NT2/D1 (cell line): ENCODE measurements around the gene TMEM232.

Source experiments
- SUZ12 ChIP-seq: IDR thresholded peaks from 2 replicates; pipeline ENCODE4 v1.6.1; 2011; ENCODE audit not compliant: insufficient read length, insufficient read depth; ENCODE audit errors: extremely low read depth
- ZNF274 ChIP-seq: IDR thresholded peaks from 2 replicates; pipeline ENCODE4 v1.6.1; 2011; ENCODE audit warnings: mild to moderate bottlenecking, low read depth, low read length

- TF ChIP-seq SUZ12 (no peak), ZNF274 (no peak)
Observed at GRCh38 chr5:110435207-110435606, 291.3 kb downstream of the TMEM232 start.
